Stimulated activated CD4-positive, alpha-beta T cell treated with anti-CD3 and anti-CD28 coated beads, Interleukin-1b, Interleukin-23, amount 100 ng/mL, for 48 hours (primary cell): ENCODE measurements around the gene PRAME.
"Not testable (repeated sequence)": the region's sequence is repeated elsewhere in the genome, so short reads cannot be mapped to it uniquely, and the experiment has no call there.

Experiments
- DNase-seq: peaks from one replicate; pipeline ENCODE4 v3.0.0-alpha.2; 2020

The PRAME gene

DNA sequence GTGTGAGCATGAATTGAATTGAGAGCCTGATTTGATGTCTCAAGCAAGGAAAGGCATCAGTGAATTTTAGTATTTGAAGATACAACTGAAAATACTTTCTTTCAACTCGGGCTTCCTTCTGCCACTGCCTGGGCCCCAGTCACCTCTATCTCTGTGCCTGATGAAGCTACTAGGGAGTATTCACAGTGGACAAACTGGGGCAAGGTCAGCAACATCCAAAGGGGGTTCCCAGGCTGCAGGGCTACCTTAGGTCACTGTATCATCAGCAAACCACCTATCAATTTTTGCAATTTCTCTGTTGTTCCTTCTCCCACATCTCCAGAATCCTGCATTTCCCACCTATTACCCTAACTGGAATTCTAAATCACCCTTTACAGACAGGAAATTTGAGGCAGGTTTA, 10.2 kb downstream of the PRAME start:
- DNase-seq, result no peak

DNA sequence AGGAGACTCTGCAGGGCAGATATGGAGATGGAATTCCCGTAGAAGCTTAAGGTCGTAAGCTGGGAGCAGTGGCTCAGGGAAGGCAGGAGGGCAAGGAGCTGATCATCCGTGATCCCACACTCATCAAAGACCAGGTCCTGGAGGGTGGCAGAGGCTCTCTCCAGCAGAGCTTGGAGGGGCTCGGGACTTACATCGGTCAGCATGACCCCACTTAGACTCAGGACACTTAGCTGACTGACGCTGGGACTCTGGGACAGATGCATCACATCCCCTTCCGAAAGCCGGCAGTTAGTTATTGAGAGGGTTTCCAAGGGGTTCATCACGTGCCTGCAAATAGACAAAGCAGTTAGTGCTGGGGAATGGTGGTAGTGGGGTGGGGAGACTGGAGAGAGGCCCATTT, 10.7 kb downstream of the PRAME start:
- no peak for DNase-seq

DNA sequence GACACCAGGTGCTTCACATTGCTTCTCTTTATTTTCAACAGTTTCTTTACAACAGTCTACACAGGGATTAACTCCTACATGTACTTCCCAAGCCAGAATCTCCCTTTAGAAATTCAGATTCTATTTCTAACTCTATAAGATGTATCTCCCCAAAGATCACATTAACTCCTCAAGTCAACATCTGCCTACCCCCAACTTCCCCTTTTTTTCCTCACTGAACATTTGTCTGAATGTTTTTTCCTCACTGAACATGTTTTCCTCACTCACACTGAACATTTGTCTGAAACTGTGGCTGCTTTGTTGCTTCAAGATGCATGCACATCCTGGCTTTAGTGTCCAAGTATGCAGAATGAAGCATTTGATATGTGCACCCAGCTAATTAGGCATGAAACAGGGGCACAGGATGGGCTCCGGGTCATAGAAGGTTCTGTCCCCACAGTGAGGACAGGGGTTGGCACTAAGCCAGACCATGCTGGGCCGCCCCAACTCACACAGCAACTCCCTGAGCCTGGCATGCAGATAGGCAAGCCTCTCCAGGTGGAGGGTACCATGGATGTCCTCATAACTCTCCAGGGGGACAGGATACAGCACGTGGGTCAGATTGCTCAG, 11.3 kb downstream of the PRAME start:
- no peak for DNase-seq

DNA sequence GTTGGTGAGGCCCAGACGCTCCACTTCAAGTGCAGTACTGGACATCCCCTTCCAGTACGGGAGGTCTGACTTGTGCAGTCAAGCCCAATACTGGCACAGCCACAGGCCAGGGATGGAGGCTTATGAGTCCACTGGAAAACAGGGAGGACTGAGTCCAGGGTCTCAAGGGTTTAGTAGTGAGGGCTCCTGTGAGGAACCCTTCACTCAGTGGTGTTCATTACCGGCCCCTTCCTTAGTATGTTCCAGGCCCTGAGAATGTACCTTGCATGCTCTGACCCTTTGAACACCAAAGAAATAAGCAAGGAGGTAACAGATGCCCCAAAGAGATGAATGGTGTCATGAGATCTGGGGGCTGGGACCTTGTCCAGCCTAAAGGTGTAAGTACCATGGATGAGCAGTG, 11.8 kb downstream of the PRAME start:
- no peak for DNase-seq

DNA sequence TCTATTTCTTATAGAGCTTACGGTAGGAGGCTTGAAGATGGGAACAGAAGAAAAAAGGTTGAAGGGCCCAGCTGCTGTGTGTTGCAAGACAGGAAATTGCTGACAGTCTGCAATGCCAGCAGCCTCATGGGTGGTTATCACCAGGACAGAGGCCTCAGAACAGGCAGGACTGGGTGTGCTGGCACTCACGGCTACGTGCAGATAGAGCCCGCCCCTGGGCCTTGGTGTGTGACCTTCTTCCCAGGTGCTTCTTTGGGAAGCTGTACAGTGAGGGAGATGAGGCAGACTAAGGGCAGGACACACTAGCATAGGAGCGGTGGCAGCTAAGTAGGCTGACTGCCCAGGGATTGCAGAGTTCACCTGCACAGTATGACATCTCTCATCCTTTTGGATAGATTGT, 12.6 kb downstream of the PRAME start:
- no peak for DNase-seq

- DNase-seq, result no peak
Observed at GRCh38 chr22:22545084-22545483, 14.0 kb downstream of the PRAME start.

GRCh38 chr22:22538226-22538989, 20.7 kb downstream of the PRAME start:
- DNase-seq, result no peak

- DNase-seq, result no peak
Observed at GRCh38 chr22:22536916-22537315, 22.1 kb downstream of the PRAME start.

- no peak for DNase-seq
Observed at GRCh38 chr22:22536515-22536914, 22.6 kb downstream of the PRAME start.

DNA sequence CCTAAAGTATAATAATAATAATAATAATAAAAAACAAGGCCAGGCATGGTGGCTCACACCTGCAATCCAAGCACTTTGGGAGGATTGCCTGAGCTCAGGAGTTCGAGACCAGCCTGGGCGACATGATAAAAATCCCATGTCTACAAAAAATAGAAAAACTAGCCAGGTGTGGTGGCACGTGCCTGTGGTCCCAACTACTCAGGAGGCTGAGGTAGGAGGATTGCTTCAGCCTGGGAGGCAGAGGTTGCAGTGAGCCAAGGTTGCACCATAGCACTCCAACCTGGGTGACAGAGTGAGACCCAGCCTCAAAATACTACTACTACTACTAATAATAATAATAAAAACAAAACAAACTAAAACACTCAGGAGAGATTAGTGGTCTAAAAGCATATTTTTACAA, 23.4 kb downstream of the PRAME start:
- no peak for DNase-seq

GRCh38 chr22:22534604-22535415, 24.3 kb downstream of the PRAME start:
- no peak for DNase-seq

DNA sequence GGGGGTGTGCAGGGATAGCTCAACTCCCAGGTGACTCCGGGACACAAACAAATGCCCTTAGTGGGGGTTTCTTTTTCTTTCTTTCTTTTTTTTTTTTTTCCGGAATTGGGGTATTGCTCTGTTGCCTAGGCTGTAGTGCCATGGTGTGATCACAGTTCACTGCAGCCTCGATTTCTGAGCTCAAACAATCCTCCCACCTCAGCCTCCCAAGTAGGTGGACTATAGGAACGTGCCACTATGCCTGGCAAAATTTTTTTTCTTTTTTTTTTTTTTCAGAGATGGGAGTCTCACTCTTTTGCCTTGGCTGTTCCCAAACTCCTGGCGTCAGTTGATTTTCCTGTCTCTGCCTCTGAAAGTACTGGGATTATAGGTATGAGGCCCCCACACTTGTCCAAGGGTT, 25.2 kb downstream of the PRAME start:
- no peak for DNase-seq

GRCh38 chr22:22533417-22533816, 25.6 kb downstream of the PRAME start:
- DNase-seq, result no peak

DNA sequence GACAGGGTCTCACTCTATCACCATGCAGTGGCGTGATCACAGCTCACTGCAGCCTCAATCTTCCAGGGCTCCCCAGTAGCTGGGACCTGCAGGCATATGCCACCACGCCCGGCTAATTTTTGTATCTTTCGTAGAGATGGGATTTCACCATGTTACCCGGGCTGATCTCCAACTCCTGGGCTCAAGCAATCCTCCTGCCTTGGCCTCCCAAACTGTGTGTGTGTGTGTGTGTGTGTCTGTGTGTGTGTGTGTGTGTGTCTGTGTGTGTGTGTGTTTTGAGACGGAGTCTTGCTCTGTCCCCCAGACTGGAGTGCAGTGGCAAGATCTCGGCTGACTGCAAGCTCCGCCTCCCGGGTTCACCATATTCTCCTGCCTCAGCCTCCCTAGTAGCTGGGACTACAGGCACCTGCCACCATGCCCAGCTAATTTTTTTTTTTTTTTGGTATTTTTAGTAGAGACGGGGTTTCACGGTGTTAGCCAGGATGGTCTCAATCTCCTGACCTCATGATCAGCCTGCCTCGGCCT, 26.5 kb downstream of the PRAME start:
- DNase-seq, result not testable (repeated sequence)

GRCh38 chr22:22531770-22532546, 27.1 kb downstream of the PRAME start:
- DNase-seq, result no peak

- no peak for DNase-seq
Observed at GRCh38 chr22:22528780-22529179, 30.3 kb downstream of the PRAME start.

DNA sequence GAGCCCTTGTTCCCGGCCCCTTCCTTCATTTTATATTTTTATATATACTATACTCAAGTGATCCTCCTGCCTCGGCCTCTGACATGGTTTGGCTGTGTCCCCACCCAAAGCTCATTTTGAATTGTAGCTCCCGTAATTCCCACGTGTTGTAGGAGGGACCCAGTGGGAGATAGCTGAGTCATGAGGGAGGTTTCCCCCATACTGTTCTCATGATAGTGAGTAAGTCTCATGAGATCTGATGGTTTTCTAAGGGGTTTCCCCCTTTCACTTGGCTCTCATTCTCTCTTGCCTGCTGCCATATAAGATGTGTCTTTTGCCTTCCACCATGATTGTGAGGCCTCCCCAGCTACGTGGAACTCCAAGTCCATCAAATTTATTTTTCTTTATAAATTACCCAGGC, 31.8 kb downstream of the PRAME start:
- no peak for DNase-seq

DNA sequence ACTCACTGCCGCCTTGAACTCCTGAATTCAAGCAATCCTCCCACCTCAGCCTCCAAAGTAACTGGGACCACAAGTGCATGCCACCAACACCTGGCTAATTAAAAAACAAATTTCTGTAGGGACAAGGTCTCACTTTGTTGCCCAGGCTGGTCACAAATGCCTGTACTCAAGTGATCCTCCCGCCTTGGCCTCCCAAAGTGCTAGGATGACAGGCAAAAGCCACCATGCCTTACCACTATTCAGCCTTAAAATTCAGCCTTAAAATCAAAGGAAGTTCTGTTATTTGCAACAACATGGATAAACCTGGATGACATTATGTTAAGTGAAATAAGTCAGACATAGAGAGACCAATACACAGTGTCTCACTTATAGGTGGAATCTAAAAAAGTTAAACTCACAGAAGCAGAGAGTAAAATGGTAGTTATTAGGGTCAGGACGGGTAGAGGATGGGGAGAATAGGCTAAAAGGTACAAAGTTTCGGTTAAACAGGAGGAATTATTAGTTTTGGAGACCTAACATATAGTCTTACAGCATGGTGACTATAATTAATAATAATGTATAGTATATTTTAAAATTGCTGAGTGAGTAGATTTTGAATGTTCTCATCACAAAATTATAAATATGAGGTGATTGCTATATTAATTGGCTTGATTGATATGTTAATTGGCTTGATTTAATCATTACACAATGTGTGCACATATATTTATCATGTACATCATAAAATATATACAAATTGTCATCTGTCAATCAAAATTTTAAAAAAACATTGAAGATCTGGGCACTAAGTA, 32.7 kb downstream of the PRAME start:
- no peak for DNase-seq

DNA sequence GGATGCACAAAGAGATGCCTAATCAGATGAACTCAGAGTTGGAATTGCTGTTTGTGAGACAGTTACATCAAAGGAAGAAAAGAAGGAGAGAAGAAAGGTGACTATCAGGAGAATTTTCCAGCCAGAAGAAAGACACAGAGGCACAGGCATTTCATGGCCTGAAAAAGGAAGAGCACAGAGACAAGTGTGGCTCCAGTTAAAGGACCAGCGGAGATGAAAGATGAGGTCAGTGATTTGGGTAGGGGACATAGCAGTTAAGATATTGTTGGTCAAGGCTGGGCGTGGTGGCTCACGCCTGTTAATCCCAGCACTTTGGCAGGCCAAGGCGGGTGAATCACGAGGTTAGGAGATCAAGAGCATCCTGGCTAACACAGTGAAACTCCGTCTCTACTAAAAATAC, 35.6 kb downstream of the PRAME start:
- DNase-seq, result no peak

GRCh38 chr22:22521631-22522030, 37.4 kb downstream of the PRAME start:
- DNase-seq, result no peak

GRCh38 chr22:22520667-22521602, 38.1 kb downstream of the PRAME start:
- DNase-seq, result no peak
